HG03565 (cell line): ENCODE results near the gene MRPL37.
A peak's percentile ranks its signal among the peaks of the same experiment; 100 is the strongest.
"Not testable (repeated sequence)": the region's sequence is repeated elsewhere in the genome, so short reads cannot be mapped to it uniquely, and the experiment has no call there.

Experiments used
- ATAC-seq: cut with Tn5 transposase; IDR thresholded peaks from one replicate; pipeline ENCODE4 v1.9.1; 2021; ENCODE audit warnings: mild to moderate bottlenecking, moderate library complexity; ENCODE audit not compliant: unreplicated experiment

The MRPL37 gene

GRCh38 chr1:54199765-54200518 lies at the start of gene MRPL37, which contains the start of gene CYB5RL:
MRPL37 (plus strand) TSS chr1:54200167; CDS start chr1:54200244, 77 bp downstream.
CYB5RL (minus strand) TSS chr1:54200030; CDS start chr1:54195616, 4,414 bp downstream.
- peak; percentile 86 for ATAC-seq

GRCh38 chr1:54151013-54151412 lies 49.0 kb upstream of the MRPL37 start:
- no peak for ATAC-seq

- ATAC-seq: no peak
These were observed 47.3 kb upstream of the MRPL37 start, which contains the start of gene CDCP2 for GRCh38 chr1:54152696-54153095. CDCP2 (minus strand) TSS chr1:54153000; CDS start chr1:54152922, 78 bp downstream.

GRCh38 chr1:54153535-54154439 lies 46.2 kb upstream of the MRPL37 start:
- ATAC-seq: no peak

GRCh38 chr1:54156201-54156600 lies 43.8 kb upstream of the MRPL37 start:
- no peak for ATAC-seq

- no peak for ATAC-seq
These were observed 43.0 kb upstream of the MRPL37 start for GRCh38 chr1:54156986-54157385.

GRCh38 chr1:54157401-54157800 lies 42.6 kb upstream of the MRPL37 start:
- ATAC-seq: no peak

- ATAC-seq: no peak
These were observed 41.9 kb upstream of the MRPL37 start for GRCh38 chr1:54158071-54158470.

- ATAC-seq: no peak
These were observed 40.1 kb upstream of the MRPL37 start for GRCh38 chr1:54159733-54160316.

- no peak for ATAC-seq
These were observed 39.6 kb upstream of the MRPL37 start for GRCh38 chr1:54160351-54160750.

- ATAC-seq: no peak
These were observed 38.3 kb upstream of the MRPL37 start for GRCh38 chr1:54161495-54162168.

GRCh38 chr1:54163051-54163450 lies 36.9 kb upstream of the MRPL37 start:
- no peak for ATAC-seq

GRCh38 chr1:54163573-54163972 lies 36.4 kb upstream of the MRPL37 start:
- no peak for ATAC-seq

GRCh38 chr1:54165146-54165545 lies 34.8 kb upstream of the MRPL37 start:
- no peak for ATAC-seq

GRCh38 chr1:54166357-54166756 lies 33.6 kb upstream of the MRPL37 start:
- ATAC-seq: not testable (repeated sequence)

GRCh38 chr1:54167422-54168139 lies 32.4 kb upstream of the MRPL37 start:
- ATAC-seq: no peak

- no peak for ATAC-seq
These were observed 31.6 kb upstream of the MRPL37 start for GRCh38 chr1:54168206-54168965.

- no peak for ATAC-seq
These were observed 30.9 kb upstream of the MRPL37 start for GRCh38 chr1:54169068-54169467.

- no peak for ATAC-seq
These were observed 29.0 kb upstream of the MRPL37 start for GRCh38 chr1:54171016-54171415.
